Measurements from ENCODE around the gene RGS17.
"Not testable (repeated sequence)": the region's sequence is repeated elsewhere in the genome, so short reads cannot be mapped to it uniquely, and the experiment has no call there.

Gene RGS17

GRCh38 chr6:152969688-152970418 is 161.2 kb downstream of the RGS17 start:
- Histone ChIP-seq H3K9me3 (peaks cover 24% of the 10 kb centered on the region), H3K36me3 (peaks cover 58% of the 10 kb centered on the region), H3K27me3 (no peaks in the 10 kb centered on the region), H3K4me3 (no peak overlapping the region), H3K4me1 (peaks cover 5% of the 10 kb centered on the region), H4K20me1 (peaks cover 37% of the 10 kb centered on the region), H3K27ac (no peak overlapping the region), H3K4me2 (no peak overlapping the region), H3K9ac (no peak overlapping the region)
- no peak for TF ChIP-seq Cebpa-rat (IDR thresholded peaks at IDR 0.05)

GRCh38 chr6:152966168-152966894 is 164.8 kb downstream of the RGS17 start:
- H3K4me3 ChIP-seq, H3K27me3 ChIP-seq, H3K4me2 ChIP-seq, H3K9ac ChIP-seq, H3K4me1 ChIP-seq, H3K27ac ChIP-seq, H4K20me1 ChIP-seq: not testable (repeated sequence)
- H3K9me3 ChIP-seq = peaks cover 20% of the 10 kb centered on the region
- peaks cover 23% of the 10 kb centered on the region for H3K36me3 ChIP-seq

- TF ChIP-seq Cebpa-rat (IDR thresholded peaks at IDR 0.05) = no peak
- H4K20me1 ChIP-seq = no peaks in the 10 kb centered on the region
- no peaks in the 10 kb centered on the region for H3K9me3 ChIP-seq
- no peak overlapping the region for H3K27ac ChIP-seq
- H3K4me2 ChIP-seq = no peak overlapping the region
- no peak overlapping the region for H3K4me3 ChIP-seq
- no peak overlapping the region for H3K9ac ChIP-seq
- H3K27me3 ChIP-seq = no peaks in the 10 kb centered on the region
- H3K36me3 ChIP-seq = no peaks in the 10 kb centered on the region
- H3K4me1 ChIP-seq = no peaks in the 10 kb centered on the region
Measured at GRCh38 chr6:152959333-152959732, 171.7 kb downstream of the RGS17 start.

- no peak for TF ChIP-seq Cebpa-rat (IDR thresholded peaks at IDR 0.05)
- H3K27me3 ChIP-seq = no peaks in the 10 kb centered on the region
- no peaks in the 10 kb centered on the region for H3K36me3 ChIP-seq
- no peaks in the 10 kb centered on the region for H4K20me1 ChIP-seq
- no peak overlapping the region for H3K27ac ChIP-seq
- H3K4me3 ChIP-seq = no peak overlapping the region
- H3K4me1 ChIP-seq = no peaks in the 10 kb centered on the region
- H3K9ac ChIP-seq = no peak overlapping the region
- H3K4me2 ChIP-seq = no peak overlapping the region
- H3K9me3 ChIP-seq = no peaks in the 10 kb centered on the region
Measured at GRCh38 chr6:152957796-152958195, 173.3 kb downstream of the RGS17 start.

All from BLaER1 (cell line).